KMS-11 (cell line): ENCODE measurements around the gene PRKCH.

Experiments used
- H2AFZ ChIP-seq: fragments of 200-600 bp; sonication (generic); 2 replicates; pipeline ENCODE4 v1.6.1; 2016; ENCODE audit warnings: antibody characterized with exemption, mixed run types, low read depth
- H3K27ac ChIP-seq: fragments of 200-600 bp; sonication (generic); 2 replicates; pipeline ENCODE4 v1.6.1; 2016; ENCODE audit warnings: mild to moderate bottlenecking, mixed run types
- H3K27me3 ChIP-seq: fragments of 200-600 bp; sonication (generic); 2 replicates; pipeline ENCODE4 v1.6.1; 2017; ENCODE audit warnings: mild to moderate bottlenecking, low read depth, mixed run types, moderate library complexity; ENCODE audit not compliant: insufficient read depth
- H3K36me3 ChIP-seq: fragments of 200-600 bp; sonication (generic); 2 replicates; pipeline ENCODE4 v1.6.1; 2017; ENCODE audit warnings: mild to moderate bottlenecking, mixed run types; ENCODE audit not compliant: insufficient read depth
- H3K4me1 ChIP-seq: fragments of 200-600 bp; sonication (generic); 2 replicates; pipeline ENCODE4 v1.6.1; 2016; ENCODE audit warnings: mild to moderate bottlenecking, low read depth, mixed run types; ENCODE audit not compliant: poor library complexity, severe bottlenecking
- H3K4me2 ChIP-seq: fragments of 200-600 bp; sonication (generic); 2 replicates; pipeline ENCODE4 v1.7.0; 2016; ENCODE audit warnings: mild to moderate bottlenecking, mixed run types
- H3K4me3 ChIP-seq: fragments of 200-600 bp; sonication (generic); IDR thresholded peaks from 2 replicates; pipeline ENCODE4 v1.6.1; 2017; ENCODE audit warnings: low read depth, low read length, mixed read lengths; ENCODE audit not compliant: insufficient read depth
- H3K79me2 ChIP-seq: fragments of 200-600 bp; sonication (generic); 2 replicates; pipeline ENCODE4 v1.6.1; 2016; ENCODE audit warnings: low read depth, mixed run types; ENCODE audit not compliant: insufficient read depth
- H3K9ac ChIP-seq: fragments of 200-600 bp; sonication (generic); 2 replicates; pipeline ENCODE4 v1.6.1; 2016; ENCODE audit warnings: mild to moderate bottlenecking, mixed run types
- H4K20me1 ChIP-seq: fragments of 200-600 bp; sonication (generic); 2 replicates; pipeline ENCODE4 v1.6.1; 2016; ENCODE audit warnings: mild to moderate bottlenecking, mixed run types; ENCODE audit not compliant: insufficient read depth
- TF ChIP-seq, protein P1 (sequence below): fragments of 200-600 bp; sonication (generic); conservative IDR thresholded peaks from 2 replicates; pipeline ENCODE4 v1.6.1; 2017; ENCODE audit warnings: low read depth, mild to moderate bottlenecking, antibody characterized with exemption, low read length, moderate library complexity, mixed read lengths

The PRKCH gene

DNA sequence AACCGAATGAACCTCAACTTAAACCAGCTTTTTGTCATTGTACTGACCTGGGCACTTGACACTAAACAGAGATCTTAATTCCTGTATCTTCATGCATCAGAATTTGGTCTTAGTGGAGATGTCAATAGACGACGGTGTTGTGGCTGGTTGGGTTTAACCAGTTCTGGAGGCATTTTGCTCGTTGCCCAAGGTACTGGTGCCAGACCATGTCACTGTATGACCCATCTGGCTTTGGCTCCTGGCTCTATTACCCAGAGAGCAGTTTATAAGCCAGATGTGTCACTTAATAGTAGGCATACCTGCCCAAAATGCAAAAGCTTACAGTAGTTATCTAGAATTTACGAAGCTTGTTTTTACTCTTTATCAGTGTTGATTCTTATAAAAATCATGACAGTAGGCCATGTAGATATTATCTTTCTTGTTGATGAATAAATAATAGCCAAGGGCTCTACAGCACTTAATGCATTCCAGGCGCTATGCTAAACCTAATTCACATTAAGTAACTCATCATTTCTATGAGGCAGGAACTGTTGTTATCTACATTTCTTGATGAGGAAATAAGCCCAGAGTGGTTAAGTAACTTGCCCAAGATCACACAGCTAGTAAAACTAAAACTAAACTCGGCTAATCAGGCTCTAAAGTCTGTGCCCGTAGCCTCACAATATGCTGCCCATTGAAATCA lies 194.2 kb downstream of the PRKCH start:
- no peak overlapping the region for H2AFZ ChIP-seq
- H3K36me3 ChIP-seq, result no peaks in the 10 kb centered on the region
- H3K27me3 ChIP-seq, result no peaks in the 10 kb centered on the region
- H3K27ac ChIP-seq, result no peak overlapping the region
- no peak overlapping the region for H3K4me2 ChIP-seq
- TF ChIP-seq, protein P1, sequence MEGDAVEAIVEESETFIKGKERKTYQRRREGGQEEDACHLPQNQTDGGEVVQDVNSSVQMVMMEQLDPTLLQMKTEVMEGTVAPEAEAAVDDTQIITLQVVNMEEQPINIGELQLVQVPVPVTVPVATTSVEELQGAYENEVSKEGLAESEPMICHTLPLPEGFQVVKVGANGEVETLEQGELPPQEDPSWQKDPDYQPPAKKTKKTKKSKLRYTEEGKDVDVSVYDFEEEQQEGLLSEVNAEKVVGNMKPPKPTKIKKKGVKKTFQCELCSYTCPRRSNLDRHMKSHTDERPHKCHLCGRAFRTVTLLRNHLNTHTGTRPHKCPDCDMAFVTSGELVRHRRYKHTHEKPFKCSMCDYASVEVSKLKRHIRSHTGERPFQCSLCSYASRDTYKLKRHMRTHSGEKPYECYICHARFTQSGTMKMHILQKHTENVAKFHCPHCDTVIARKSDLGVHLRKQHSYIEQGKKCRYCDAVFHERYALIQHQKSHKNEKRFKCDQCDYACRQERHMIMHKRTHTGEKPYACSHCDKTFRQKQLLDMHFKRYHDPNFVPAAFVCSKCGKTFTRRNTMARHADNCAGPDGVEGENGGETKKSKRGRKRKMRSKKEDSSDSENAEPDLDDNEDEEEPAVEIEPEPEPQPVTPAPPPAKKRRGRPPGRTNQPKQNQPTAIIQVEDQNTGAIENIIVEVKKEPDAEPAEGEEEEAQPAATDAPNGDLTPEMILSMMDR, result no peak
- H3K4me1 ChIP-seq, result no peaks in the 10 kb centered on the region
- H4K20me1 ChIP-seq, result no peaks in the 10 kb centered on the region
- no peak overlapping the region for H3K9ac ChIP-seq
- H3K4me3 ChIP-seq, result no peak overlapping the region
- H3K79me2 ChIP-seq, result no peaks in the 10 kb centered on the region

DNA sequence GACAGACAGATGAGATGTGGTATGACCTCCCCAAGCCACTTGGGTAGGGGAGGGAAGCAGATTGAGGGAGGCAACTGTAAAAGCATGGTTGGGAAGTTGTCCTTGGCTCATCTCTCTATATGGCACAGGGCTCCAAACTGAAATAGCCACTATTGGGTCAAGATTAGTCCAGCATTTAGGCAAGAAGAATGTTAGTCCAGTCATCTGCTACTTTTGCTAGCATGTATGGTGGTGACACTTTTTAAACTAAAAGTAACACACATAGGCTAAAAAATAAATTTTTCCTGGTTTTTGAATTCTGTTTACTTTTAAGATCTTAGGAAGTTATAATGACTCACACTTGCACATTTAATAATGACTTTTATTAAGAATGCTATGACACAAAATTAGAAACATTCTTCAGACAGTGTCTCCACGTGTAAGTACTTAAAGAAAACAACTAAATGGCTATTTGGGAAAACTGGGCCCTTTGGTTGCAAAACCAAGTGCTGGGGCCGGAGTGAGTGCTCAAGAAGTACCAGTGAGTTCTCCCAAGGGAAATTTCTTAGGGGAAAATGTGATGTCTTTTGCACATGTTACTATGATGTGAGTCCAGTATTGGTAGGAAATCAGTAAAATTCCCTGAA lies 194.9 kb downstream of the PRKCH start:
- Histone ChIP-seq H3K36me3 (no peaks in the 10 kb centered on the region), H4K20me1 (no peaks in the 10 kb centered on the region), H3K4me3 (no peak overlapping the region), H3K4me1 (no peaks in the 10 kb centered on the region), H3K79me2 (no peaks in the 10 kb centered on the region), H3K27ac (no peak overlapping the region), H3K27me3 (no peaks in the 10 kb centered on the region), H2AFZ (no peak overlapping the region), H3K9ac (no peak overlapping the region), H3K4me2 (no peak overlapping the region)
- TF ChIP-seq, protein P1, result no peak

DNA sequence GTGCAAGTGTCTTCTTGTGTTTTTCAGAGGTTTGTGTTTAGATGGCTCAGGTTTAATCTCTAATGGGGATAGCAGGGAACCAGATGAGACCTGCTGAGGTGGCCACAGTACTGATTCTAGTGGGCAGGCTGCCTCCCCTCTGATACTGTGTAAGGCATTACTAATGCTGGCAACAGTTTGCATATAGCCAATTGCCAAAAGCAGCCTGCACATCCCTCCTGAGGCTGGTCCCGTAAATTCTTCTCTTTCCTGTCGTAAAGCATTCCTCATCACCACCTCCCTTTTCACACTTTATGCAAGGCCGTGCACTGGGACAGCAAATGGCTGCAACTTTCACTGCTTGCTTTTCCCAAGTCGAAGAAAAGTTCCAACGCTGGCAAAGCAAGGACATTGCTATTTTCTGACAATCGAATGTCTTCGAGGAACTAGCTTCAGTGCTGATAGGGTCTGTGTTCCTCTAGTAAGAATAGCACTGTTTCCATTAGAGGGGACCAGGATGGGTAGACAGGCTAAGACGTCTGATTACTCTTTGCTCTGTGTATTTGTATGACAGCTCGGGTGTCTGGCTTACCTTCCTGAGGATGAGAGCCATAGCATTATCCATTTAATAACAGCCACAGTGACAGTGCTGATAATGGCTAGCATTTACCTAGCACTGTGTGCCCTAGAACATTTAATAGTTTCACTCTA lies 195.7 kb downstream of the PRKCH start:
- Histone ChIP-seq H2AFZ (no peak overlapping the region), H3K36me3 (no peaks in the 10 kb centered on the region), H3K27ac (no peak overlapping the region), H3K79me2 (no peaks in the 10 kb centered on the region), H3K4me1 (no peaks in the 10 kb centered on the region), H3K4me2 (no peak overlapping the region), H3K9ac (no peak overlapping the region), H3K27me3 (no peaks in the 10 kb centered on the region), H3K4me3 (no peak overlapping the region), H4K20me1 (no peaks in the 10 kb centered on the region)
- TF ChIP-seq, protein P1, result no peak

- no peaks in the 10 kb centered on the region for H3K36me3 ChIP-seq
- no peaks in the 10 kb centered on the region for H3K27me3 ChIP-seq
- no peaks in the 10 kb centered on the region for H4K20me1 ChIP-seq
- H3K9ac ChIP-seq, result no peak overlapping the region
- TF ChIP-seq, protein P1, result no peak
- H3K4me1 ChIP-seq, result no peaks in the 10 kb centered on the region
- H3K4me2 ChIP-seq, result no peak overlapping the region
- H3K79me2 ChIP-seq, result no peaks in the 10 kb centered on the region
- no peak overlapping the region for H3K27ac ChIP-seq
- no peak overlapping the region for H3K4me3 ChIP-seq
- no peak overlapping the region for H2AFZ ChIP-seq
Observed at GRCh38 chr14:61517911-61518384, 196.6 kb downstream of the PRKCH start.
